Measurements from ENCODE around the gene TTC28.
"Not testable (repeated sequence)": the region's sequence is repeated elsewhere in the genome, so short reads cannot be mapped to it uniquely, and the experiment has no call there.

The TTC28 gene

GRCh38 chr22:28484662-28485061 lies 195.0 kb downstream of the TTC28 start:
- DNase-seq (ENCODE audit: low spot score) = no peak

- no peak for DNase-seq (ENCODE audit: low spot score)
Measured at GRCh38 chr22:28481725-28482124, 197.9 kb downstream of the TTC28 start.

GRCh38 chr22:28480000-28480715 lies 199.5 kb downstream of the TTC28 start:
- DNase-seq (ENCODE audit: low spot score) = no peak

GRCh38 chr22:28478564-28478963 lies 201.1 kb downstream of the TTC28 start:
- no peak for DNase-seq (ENCODE audit: low spot score)

- no peak for DNase-seq (ENCODE audit: low spot score)
Measured at GRCh38 chr22:28477556-28477955, 202.1 kb downstream of the TTC28 start.

GRCh38 chr22:28474330-28474729 lies 205.3 kb downstream of the TTC28 start:
- DNase-seq (ENCODE audit: low spot score) = no peak

GRCh38 chr22:28473258-28473657 lies 206.4 kb downstream of the TTC28 start:
- DNase-seq (ENCODE audit: low spot score) = no peak

- DNase-seq (ENCODE audit: low spot score) = not testable (repeated sequence)
Measured at GRCh38 chr22:28467055-28467454, 212.6 kb downstream of the TTC28 start.

GRCh38 chr22:28466399-28466798 lies 213.2 kb downstream of the TTC28 start:
- DNase-seq (ENCODE audit: low spot score) = no peak

GRCh38 chr22:28465841-28466240 lies 213.8 kb downstream of the TTC28 start:
- no peak for DNase-seq (ENCODE audit: low spot score)

- no peak for DNase-seq (ENCODE audit: low spot score)
Measured at GRCh38 chr22:28464127-28464526, 215.5 kb downstream of the TTC28 start.

GRCh38 chr22:28463408-28463807 lies 216.2 kb downstream of the TTC28 start:
- not testable (repeated sequence) for DNase-seq (ENCODE audit: low spot score)

GRCh38 chr22:28462901-28463300 lies 216.7 kb downstream of the TTC28 start:
- DNase-seq (ENCODE audit: low spot score) = no peak

- no peak for DNase-seq (ENCODE audit: low spot score)
Measured at GRCh38 chr22:28462041-28462440, 217.6 kb downstream of the TTC28 start.

- DNase-seq (ENCODE audit: low spot score) = no peak
Measured at GRCh38 chr22:28454431-28455064, 225.1 kb downstream of the TTC28 start.

GRCh38 chr22:28450109-28450508 lies 229.5 kb downstream of the TTC28 start:
- no peak for DNase-seq (ENCODE audit: low spot score)

GRCh38 chr22:28449041-28449440 lies 230.6 kb downstream of the TTC28 start:
- DNase-seq (ENCODE audit: low spot score) = no peak

- DNase-seq (ENCODE audit: low spot score) = no peak
Measured at GRCh38 chr22:28448625-28449024, 231.0 kb downstream of the TTC28 start.

GRCh38 chr22:28444659-28445058 lies 235.0 kb downstream of the TTC28 start:
- DNase-seq (ENCODE audit: low spot score) = no peak

GRCh38 chr22:28443526-28443876 lies 236.1 kb downstream of the TTC28 start:
- DNase-seq (ENCODE audit: low spot score) = peak; percentile 78

GRCh38 chr22:28442711-28443525 lies 236.7 kb downstream of the TTC28 start:
- peak; percentile 24 for DNase-seq (ENCODE audit: low spot score)

- DNase-seq (ENCODE audit: low spot score) = peak; percentile 79
Measured at GRCh38 chr22:28442264-28442710, 237.4 kb downstream of the TTC28 start.

- no peak for DNase-seq (ENCODE audit: low spot score)
Measured at GRCh38 chr22:28441720-28442263, 237.8 kb downstream of the TTC28 start.

All from putamen (tissue), 1 donor.